Retinal pigment epithelial cell (primary cell): Measurements from ENCODE around the gene ERFL.

ENCODE experiments used
- DNase-seq: peaks from one replicate; pipeline ENCODE4 v3.0.0-alpha.2; 2010; ENCODE audit warnings: low read depth
- H3K4me3 ChIP-seq: 2 replicates; pipeline ENCODE4 v1.5.1; 2011; ENCODE audit warnings: mild to moderate bottlenecking, low read length, control low read depth, moderate library complexity
- CTCF ChIP-seq: conservative IDR thresholded peaks from 2 replicates; pipeline ENCODE4 v1.5.1; 2011; ENCODE audit warnings: low read depth, low read length, control low read depth, inconsistent platforms

ERFL gene

GRCh38 chr19:41892173-41892902, 35.9 kb downstream of the ERFL start:
- no peak for DNase-seq
- no peak overlapping the region for H3K4me3 ChIP-seq
- TF ChIP-seq CTCF = no peak

- H3K4me3 ChIP-seq = no peak overlapping the region
- no peak for DNase-seq
- TF ChIP-seq CTCF = no peak
Measured at GRCh38 chr19:41890936-41891335, 37.3 kb downstream of the ERFL start.

- no peak for DNase-seq
- TF ChIP-seq CTCF = no peak
- no peak overlapping the region for H3K4me3 ChIP-seq
Measured at GRCh38 chr19:41889896-41890295, 38.4 kb downstream of the ERFL start.

- no peak overlapping the region for H3K4me3 ChIP-seq
- no peak for DNase-seq
- TF ChIP-seq CTCF = no peak
Measured at GRCh38 chr19:41888926-41889325, 39.3 kb downstream of the ERFL start.

GRCh38 chr19:41887711-41888382, 40.4 kb downstream of the ERFL start:
- no peak overlapping the region for H3K4me3 ChIP-seq
- no peak for DNase-seq
- TF ChIP-seq CTCF = peak; percentile 9

- H3K4me3 ChIP-seq = no peak overlapping the region
- TF ChIP-seq CTCF = no peak
- no peak for DNase-seq
Measured at GRCh38 chr19:41886761-41887710, 41.2 kb downstream of the ERFL start.
